ENCODE data around the gene TLK2. TPM values are rescaled to one million over a fixed set of nuclear protein-coding genes. Genes with fewer than 3 reads are reported as not detected.
"Not testable (repeated sequence)": the region's sequence is repeated elsewhere in the genome, so short reads cannot be mapped to it uniquely, and the experiment has no call there.

The TLK2 gene
- total RNA-seq, 2 experiments from 2014 or later, result 36.6 to 58.9 TPM

DNA sequence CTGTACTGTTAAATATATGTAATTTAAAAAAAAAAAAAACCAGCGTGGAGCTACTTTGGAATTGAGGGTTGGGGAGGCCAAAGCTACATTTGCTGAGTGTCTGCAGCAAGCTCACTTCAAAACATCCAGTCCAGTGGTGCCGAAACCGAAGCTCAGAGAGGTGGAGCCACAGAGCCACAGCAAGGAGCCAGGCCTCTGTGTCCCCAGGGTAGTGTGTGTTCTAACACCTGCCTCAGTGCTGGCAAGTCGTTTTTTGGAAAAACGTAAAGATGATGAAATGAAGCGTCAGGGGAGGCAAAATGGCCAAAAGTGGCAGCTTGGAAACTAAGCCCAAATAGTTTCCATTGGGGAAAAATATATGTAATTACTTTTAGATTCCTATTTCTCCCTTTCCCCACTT is 112.7 kb downstream of the TLK2 start:
- Histone ChIP-seq H3K4me1 (ENCODE audit: insufficient read depth, low read length, poor library complexity, severe bottlenecking) (no peaks in the 10 kb centered on the region), H3K9me3 (ENCODE audit: low read length) (no peaks in the 10 kb centered on the region), H3K27ac (ENCODE audit: low read depth, low read length, poor library complexity, severe bottlenecking) (no peak overlapping the region), H2AFZ (ENCODE audit: low read length) (no peak overlapping the region), H3K9me2 (ENCODE audit: insufficient read depth, low read length) (no peaks in the 10 kb centered on the region), H4K20me1 (ENCODE audit: insufficient read depth, low read length) (no peaks in the 10 kb centered on the region), H3K4me2 (ENCODE audit: low read length) (no peak overlapping the region), H3K4me3 (ENCODE audit: low read depth, low read length, poor library complexity, severe bottlenecking) (no peak overlapping the region), H3K79me2 (ENCODE audit: insufficient read depth, low read depth, low read length) (no peaks in the 10 kb centered on the region), H3K36me3 (ENCODE audit: insufficient read depth, low read length) (peaks cover 69% of the 10 kb centered on the region)
- DNase-seq (ENCODE audit: low spot score), result no peak
- intact Hi-C loops (cut with micrococcal nuclease; ENCODE audit: unreplicated experiment), result no loop called here
- POLR2A ChIA-PET, result no interaction called here
- CTCF ChIA-PET (ENCODE audit: unreplicated experiment), result no interaction called here
- BruUV-seq (replicated peaks), result no TSS peak
- TF ChIP-seq, protein P1, sequence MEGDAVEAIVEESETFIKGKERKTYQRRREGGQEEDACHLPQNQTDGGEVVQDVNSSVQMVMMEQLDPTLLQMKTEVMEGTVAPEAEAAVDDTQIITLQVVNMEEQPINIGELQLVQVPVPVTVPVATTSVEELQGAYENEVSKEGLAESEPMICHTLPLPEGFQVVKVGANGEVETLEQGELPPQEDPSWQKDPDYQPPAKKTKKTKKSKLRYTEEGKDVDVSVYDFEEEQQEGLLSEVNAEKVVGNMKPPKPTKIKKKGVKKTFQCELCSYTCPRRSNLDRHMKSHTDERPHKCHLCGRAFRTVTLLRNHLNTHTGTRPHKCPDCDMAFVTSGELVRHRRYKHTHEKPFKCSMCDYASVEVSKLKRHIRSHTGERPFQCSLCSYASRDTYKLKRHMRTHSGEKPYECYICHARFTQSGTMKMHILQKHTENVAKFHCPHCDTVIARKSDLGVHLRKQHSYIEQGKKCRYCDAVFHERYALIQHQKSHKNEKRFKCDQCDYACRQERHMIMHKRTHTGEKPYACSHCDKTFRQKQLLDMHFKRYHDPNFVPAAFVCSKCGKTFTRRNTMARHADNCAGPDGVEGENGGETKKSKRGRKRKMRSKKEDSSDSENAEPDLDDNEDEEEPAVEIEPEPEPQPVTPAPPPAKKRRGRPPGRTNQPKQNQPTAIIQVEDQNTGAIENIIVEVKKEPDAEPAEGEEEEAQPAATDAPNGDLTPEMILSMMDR (conservative IDR thresholded peaks at IDR 0.05; ENCODE audit: low read length), result no peak
- no peak for TF ChIP-seq EZH2phosphoT487 (IDR thresholded peaks at IDR 0.05; ENCODE audit: borderline replicate concordance, low read depth, low read length)

DNA sequence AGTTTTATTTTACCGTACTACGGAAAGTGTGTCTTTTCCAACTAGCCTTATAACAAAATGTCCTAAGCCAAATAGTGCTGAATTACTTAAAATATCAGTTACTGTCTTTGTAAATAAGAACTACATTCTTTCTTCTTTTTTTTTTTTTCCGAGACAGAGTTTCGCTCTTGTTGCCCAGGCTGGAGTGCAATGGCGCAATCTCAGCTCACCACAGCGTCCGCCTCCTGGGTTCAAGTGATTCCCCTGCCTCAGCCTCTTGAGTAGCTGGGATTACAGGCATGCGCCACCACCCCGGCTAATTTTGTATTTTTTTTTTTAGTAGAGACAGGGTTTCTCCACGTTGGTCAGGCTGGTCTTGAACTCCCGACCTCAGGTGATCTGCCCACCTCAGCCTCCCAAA is 113.2 kb downstream of the TLK2 start:
- H3K9me3 ChIP-seq (ENCODE audit: low read length); H3K4me2 ChIP-seq (ENCODE audit: low read length); H3K27ac ChIP-seq (ENCODE audit: low read depth, low read length, poor library complexity, severe bottlenecking); H3K4me1 ChIP-seq (ENCODE audit: insufficient read depth, low read length, poor library complexity, severe bottlenecking); H2AFZ ChIP-seq (ENCODE audit: low read length); DNase-seq (ENCODE audit: low spot score); BruUV-seq (replicated peaks); H4K20me1 ChIP-seq (ENCODE audit: insufficient read depth, low read length); H3K4me3 ChIP-seq (ENCODE audit: low read depth, low read length, poor library complexity, severe bottlenecking); H3K9me2 ChIP-seq (ENCODE audit: insufficient read depth, low read length); CTCF ChIA-PET (ENCODE audit: unreplicated experiment); intact Hi-C loops (cut with micrococcal nuclease; ENCODE audit: unreplicated experiment); H3K79me2 ChIP-seq (ENCODE audit: insufficient read depth, low read depth, low read length); POLR2A ChIA-PET: not testable (repeated sequence)
- peaks cover 70% of the 10 kb centered on the region for H3K36me3 ChIP-seq (ENCODE audit: insufficient read depth, low read length)

DNA sequence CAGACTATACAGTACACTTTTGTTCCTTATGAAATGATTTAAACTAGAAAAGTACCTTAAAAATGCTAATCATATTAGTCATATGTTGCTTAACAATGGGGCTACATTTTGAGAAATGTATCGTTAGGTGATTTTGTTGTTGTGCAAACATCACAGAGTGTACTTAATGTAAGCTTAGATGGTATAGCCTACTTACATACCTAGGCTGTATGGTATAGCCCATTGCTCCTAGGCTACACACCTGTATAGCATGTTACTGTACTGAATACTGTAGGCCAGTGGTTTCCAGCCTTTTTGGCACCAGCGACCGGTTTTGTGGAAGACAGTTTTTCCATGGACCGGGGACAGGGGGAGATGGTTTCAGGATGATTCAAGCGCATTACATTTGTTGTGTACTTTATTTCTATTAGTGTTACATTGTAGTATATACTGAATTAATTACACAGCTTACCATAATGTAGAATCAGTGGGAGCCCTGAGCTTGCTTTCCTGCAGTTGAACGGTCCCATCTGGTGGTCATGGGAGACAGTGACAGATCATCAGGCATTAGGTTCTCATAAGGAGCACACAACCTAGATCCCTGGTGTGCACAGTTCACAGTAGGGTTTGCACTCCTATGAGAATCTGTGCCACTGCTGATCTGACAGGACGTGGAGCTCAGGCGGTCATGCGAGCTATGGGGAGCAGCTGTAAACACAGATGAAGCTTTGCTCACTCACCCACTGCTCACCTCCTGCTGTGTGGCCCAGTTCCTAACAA is 113.9 kb downstream of the TLK2 start:
- no peak for TF ChIP-seq EZH2phosphoT487 (IDR thresholded peaks at IDR 0.05; ENCODE audit: borderline replicate concordance, low read depth, low read length)
- TF ChIP-seq, protein P1 (conservative IDR thresholded peaks at IDR 0.05; ENCODE audit: low read length), result no peak
- ChIA-PET CTCF (ENCODE audit: unreplicated experiment) (no interaction called here), POLR2A (interaction anchor here (1.0 to 1.4 kb wide), 2 partner anchors 11 to 12 kb away, joined by 3 to 5 read pairs; no protein-coding TSS in a partner anchor)
- Histone ChIP-seq H3K4me3 (ENCODE audit: low read depth, low read length, poor library complexity, severe bottlenecking) (no peak overlapping the region), H3K4me1 (ENCODE audit: insufficient read depth, low read length, poor library complexity, severe bottlenecking) (no peaks in the 10 kb centered on the region), H3K4me2 (ENCODE audit: low read length) (no peak overlapping the region), H3K9me3 (ENCODE audit: low read length) (no peaks in the 10 kb centered on the region), H4K20me1 (ENCODE audit: insufficient read depth, low read length) (no peaks in the 10 kb centered on the region), H3K36me3 (ENCODE audit: insufficient read depth, low read length) (peaks cover 70% of the 10 kb centered on the region), H3K9me2 (ENCODE audit: insufficient read depth, low read length) (no peaks in the 10 kb centered on the region), H2AFZ (ENCODE audit: low read length) (no peak overlapping the region), H3K27ac (ENCODE audit: low read depth, low read length, poor library complexity, severe bottlenecking) (no peak overlapping the region), H3K79me2 (ENCODE audit: insufficient read depth, low read depth, low read length) (no peaks in the 10 kb centered on the region)
- no TSS peak for BruUV-seq (replicated peaks)
- intact Hi-C loops (cut with micrococcal nuclease; ENCODE audit: unreplicated experiment), result no loop called here
- no peak for DNase-seq (ENCODE audit: low spot score)

All from OCI-LY7 (cell line).